ENCODE results near the gene ZBTB18. TPM values are rescaled to one million over a fixed set of nuclear protein-coding genes. Genes with fewer than 3 reads are reported as not detected.
A peak's percentile ranks its signal among the peaks of the same experiment; 100 is the strongest.

The ZBTB18 gene
- total RNA-seq, 4 donors from 2014 or later, result 3.8 to 8.8 (median 6.7) TPM

GRCh38 chr1:244054247-244054923 lies 3.3 kb downstream of the ZBTB18 start:
- WGBS, 2 donors, result 96 to 97% methylated on average over 14 to 17 of the region's 17 CpGs
- H3K9me3 ChIP-seq, result no peaks in the 10 kb centered on the region
- peaks cover 7 to 36% (median 7%) of the 10 kb centered on the region in 3 donors for H3K36me3 ChIP-seq
- TF ChIP-seq POLR2A (IDR thresholded peaks at IDR 0.05), result no peak
- no peak for TF ChIP-seq CTCF (IDR thresholded peaks at IDR 0.05)
- peaks cover 8 to 41% (median 8%) of the 10 kb centered on the region in 3 donors for H3K4me1 ChIP-seq
- no peak overlapping the region for H3K4me3 ChIP-seq
- no peak overlapping the region for H3K27ac ChIP-seq
- no peaks in the 10 kb centered on the region for H3K27me3 ChIP-seq
- intact Hi-C loops (cut with DNase I), result no loop called here
- DNase-seq, result no peak

- H3K36me3 ChIP-seq, result peaks cover 7 to 36% (median 7%) of the 10 kb centered on the region in 3 donors
- no peak overlapping the region for H3K4me3 ChIP-seq
- no peak for DNase-seq
- intact Hi-C loops (cut with DNase I), result no loop called here
- 93 to 96% methylated on average over 8 to 20 of the region's 27 CpGs for WGBS, 2 donors
- TF ChIP-seq POLR2A (IDR thresholded peaks at IDR 0.05), result no peak
- no peak for TF ChIP-seq CTCF (IDR thresholded peaks at IDR 0.05)
- no peak overlapping the region for H3K27ac ChIP-seq
- H3K9me3 ChIP-seq, result no peaks in the 10 kb centered on the region
- H3K27me3 ChIP-seq, result no peaks in the 10 kb centered on the region
- H3K4me1 ChIP-seq, result peaks cover 8 to 36% (median 8%) of the 10 kb centered on the region in 3 donors
Observed at GRCh38 chr1:244054924-244055263, 3.8 kb downstream of the ZBTB18 start.

- Histone ChIP-seq H3K9me3 (no peaks in the 10 kb centered on the region), H3K27ac (peak overlapping the region in 1 of 4 donors; percentile 17), H3K27me3 (no peaks in the 10 kb centered on the region), H3K4me3 (no peak overlapping the region), H3K4me1 (peaks cover 2 to 19% (median 5%) of the 10 kb centered on the region in 3 donors), H3K36me3 (peaks cover 7 to 36% (median 7%) of the 10 kb centered on the region in 3 donors)
- intact Hi-C loops (cut with DNase I), result no loop called here
- no peak for DNase-seq
- WGBS, 2 donors, result 70 to 76% methylated on average over 6 of the region's 6 CpGs
- TF ChIP-seq CTCF (IDR thresholded peaks at IDR 0.05) (no peak), POLR2A (IDR thresholded peaks at IDR 0.05) (no peak)
Observed at GRCh38 chr1:244056577-244056976, 5.5 kb downstream of the ZBTB18 start.

GRCh38 chr1:244057474-244058385 lies 6.6 kb downstream of the ZBTB18 start:
- WGBS, 2 donors, result 80 to 87% methylated on average over 12 of the region's 12 CpGs
- Histone ChIP-seq H3K4me3 (no peak overlapping the region), H3K27me3 (no peaks in the 10 kb centered on the region), H3K4me1 (peaks cover 0 to 7% (median 0%) of the 10 kb centered on the region in 3 donors), H3K27ac (no peak overlapping the region), H3K9me3 (no peaks in the 10 kb centered on the region), H3K36me3 (peaks cover 7 to 36% (median 7%) of the 10 kb centered on the region in 3 donors)
- no peak for TF ChIP-seq CTCF (IDR thresholded peaks at IDR 0.05)
- TF ChIP-seq POLR2A (IDR thresholded peaks at IDR 0.05), result no peak
- intact Hi-C loops (cut with DNase I), result no loop called here
- DNase-seq, result no peak

GRCh38 chr1:244060117-244060516 lies 9.0 kb downstream of the ZBTB18 start:
- intact Hi-C loops (cut with DNase I), result no loop called here
- H3K4me1 ChIP-seq, result peaks cover 0 to 3% (median 0%) of the 10 kb centered on the region in 3 donors

More at GRCh38 chr1:244060117-244060516, 9.0 kb downstream of the ZBTB18 start:
- Histone ChIP-seq H3K9me3 (no peaks in the 10 kb centered on the region), H3K36me3 (peaks cover 0 to 18% (median 0%) of the 10 kb centered on the region in 3 donors), H3K27ac (no peak overlapping the region), H3K4me3 (no peak overlapping the region), H3K27me3 (no peaks in the 10 kb centered on the region)
- TF ChIP-seq CTCF (IDR thresholded peaks at IDR 0.05) (no peak), POLR2A (IDR thresholded peaks at IDR 0.05) (no peak)
- no peak for DNase-seq
- WGBS, 2 donors, result 79 to 86% methylated on average over 1 of the region's 1 CpG
